A549 treated with AZD9567 at 1 μM for 4 hours (cell line): ENCODE results near the gene ERLEC1. TPM values are rescaled to one million over a fixed set of nuclear protein-coding genes. Genes with fewer than 3 reads are reported as not detected.

Source experiments
- total RNA-seq: library from RNA; stranded (reverse); fragments of 200-300 nt; extraction: Qiagen RNA extraction; gene quantifications from 5 replicates; pipeline ENCODE4 v1.2.3, GENCODE V29; 2022; ENCODE audit not compliant: insufficient read depth

ERLEC1 gene
- total RNA-seq: 50.6 to 62.2 TPM (median 59.8 TPM) in 5 replicates

DNA sequence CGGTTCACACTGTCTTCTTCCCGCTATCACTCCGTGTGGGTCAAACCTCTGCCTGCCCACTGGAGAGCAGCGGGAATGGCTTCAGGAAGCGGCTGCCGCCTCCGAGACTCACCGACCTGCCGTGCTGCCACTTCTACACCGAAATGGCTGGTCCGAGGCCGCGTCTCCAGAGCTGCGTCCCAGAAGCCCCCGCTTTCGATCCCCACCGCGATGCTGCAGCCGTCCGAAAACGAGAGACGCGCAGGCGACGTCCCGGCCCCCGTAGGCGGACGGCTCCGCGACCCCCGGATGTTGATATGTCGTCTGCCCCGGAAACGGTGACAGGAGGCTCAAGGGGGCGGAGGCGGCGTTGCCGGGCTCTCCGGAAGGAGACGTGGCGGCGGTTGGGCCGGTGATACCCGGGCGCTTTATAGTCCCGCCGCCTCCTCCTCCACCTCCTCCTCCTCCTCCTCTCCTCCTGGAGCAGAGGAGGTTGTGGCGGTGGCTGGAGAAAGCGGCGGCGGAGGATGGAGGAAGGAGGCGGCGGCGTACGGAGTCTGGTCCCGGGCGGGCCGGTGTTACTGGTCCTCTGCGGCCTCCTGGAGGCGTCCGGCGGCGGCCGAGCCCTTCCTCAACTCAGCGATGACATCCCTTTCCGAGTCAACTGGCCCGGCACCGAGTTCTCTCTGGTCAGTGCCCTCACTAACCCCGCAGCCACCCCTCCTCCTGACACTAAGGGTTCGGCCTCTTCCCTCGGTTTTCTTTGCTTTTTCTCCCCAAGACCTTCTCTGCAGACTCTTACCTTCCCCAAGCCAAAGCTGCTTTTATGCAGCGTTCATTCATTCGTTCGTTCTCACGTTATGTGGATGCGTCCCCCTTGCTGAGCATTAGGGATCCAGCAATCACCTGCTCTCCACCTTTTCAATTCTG, at the start of gene ERLEC1, which contains the start of gene ASB3:
Gene ERLEC1, plus strand, starts transcription at position 340 of the 909 bp plus-strand sequence. Its CDS starts 167 bp downstream, at position 507.
Gene ASB3, minus strand, starts transcription at position 249 of the 909 bp plus-strand sequence. CDS start 21,381 bp downstream, outside the sequence.

GRCh38 chr2:53767405-53768241, 19.2 kb upstream of the ERLEC1 start, which contains the start of gene CHAC2:
CHAC2 (plus strand) TSS chr2:53767804; CDS start chr2:53767887, 83 bp downstream.

GRCh38 chr2:53859206-53860181, 72.7 kb downstream of the ERLEC1 start, which contains the start of gene GPR75:
GPR75 (minus strand) TSS chr2:53859967; CDS start chr2:53854756, 5,211 bp downstream.

Other genes starting within 250 kb of the ERLEC1 start
- gene CHAC2, start 19.2 kb upstream of the ERLEC1 start, total RNA-seq: 11.3 to 18.3 TPM (median 14.4 TPM) in 5 replicates
- gene ASB3, start 91 bp upstream of the ERLEC1 start, total RNA-seq: 11.7 to 15.3 TPM (median 14.2 TPM) in 5 replicates
- 1.4 to 2.2 TPM (median 1.6 TPM) in 5 replicates for gene GPR75, start 72.9 kb downstream of the ERLEC1 start, total RNA-seq
- 39.2 to 49.6 TPM (median 40.8 TPM) in 5 replicates for gene PSME4, start 183.9 kb downstream of the ERLEC1 start, total RNA-seq